Measurements from ENCODE around the gene TIAM2. TPM values are rescaled to one million over a fixed set of nuclear protein-coding genes. Genes with fewer than 3 reads are reported as not detected.

TIAM2 gene
- total and polyA plus RNA-seq, 2 experiments from 2014 or later, result 14.2 to 24.4 TPM

- TF ChIP-seq REST (IDR thresholded peaks at IDR 0.05; ENCODE audit: unreplicated experiment), result no peak
- DNase-seq (ENCODE audit: low spot score), result no peak
- Mint-ChIP-seq H3K4me3 (no peak overlapping the region), H3K9me3 (no peaks in the 10 kb centered on the region), H3K27ac (peak overlapping the region; percentile 25; the same call in 1 of the 2 replicates), H3K36me3 (ENCODE audit: low read depth) (peaks cover 2% of the 10 kb centered on the region; the same call in 1 of the 3 replicates), H3K27me3 (ENCODE audit: insufficient read depth, low read depth, poor library complexity) (peaks cover 9% of the 10 kb centered on the region), H3K4me1 (peaks cover 22% of the 10 kb centered on the region)
- Histone ChIP-seq H3K27ac (ENCODE audit: low read depth) (0 out of 2 replicates have a peak overlapping the region, but pooled peaks have one; percentile 59), H3K4me3 (no peak overlapping the region), H3K27me3 (ENCODE audit: insufficient read depth) (no peaks in the 10 kb centered on the region), H3K4me1 (ENCODE audit: insufficient read depth) (peaks cover 5% of the 10 kb centered on the region), H3K4me2 (no peak overlapping the region), H3K36me3 (ENCODE audit: insufficient read depth) (no peaks in the 10 kb centered on the region; the same call in 1 of the 2 replicates), H3K9me2 (ENCODE audit: insufficient read depth) (no peaks in the 10 kb centered on the region), H4K20me1 (replicated peaks; ENCODE audit: insufficient read depth) (peaks cover 2% of the 10 kb centered on the region; the same call in 1 of the 2 replicates), H3F3A (replicated peaks; ENCODE audit: low read depth) (peaks cover 17% of the 10 kb centered on the region; the same call in 1 of the 2 replicates), H2AFZ (no peak overlapping the region), H3K79me2 (replicated peaks; ENCODE audit: insufficient read depth) (peaks cover 4% of the 10 kb centered on the region; the same call in 1 of the 2 replicates)
- no peak for ATAC-seq
Measured at GRCh38 chr6:155026022-155026705, 31.0 kb downstream of the TIAM2 start.

GRCh38 chr6:155026706-155027045 is 31.6 kb downstream of the TIAM2 start:
- H3K4me3 ChIP-seq, result no peak overlapping the region
- peaks cover 9% of the 10 kb centered on the region for H3K27me3 Mint-ChIP-seq (ENCODE audit: insufficient read depth, low read depth, poor library complexity)
- H3K36me3 ChIP-seq (ENCODE audit: insufficient read depth), result no peaks in the 10 kb centered on the region; the same call in 1 of the 2 replicates
- ATAC-seq (no peak), DNase-seq (ENCODE audit: low spot score) (no peak)
- H3K27ac Mint-ChIP-seq, result no peak overlapping the region
- H3K36me3 Mint-ChIP-seq (ENCODE audit: low read depth), result peaks cover 2% of the 10 kb centered on the region; the same call in 1 of the 3 replicates
- H4K20me1 ChIP-seq (replicated peaks; ENCODE audit: insufficient read depth), result peaks cover 2% of the 10 kb centered on the region; the same call in 1 of the 2 replicates
- peaks cover 15% of the 10 kb centered on the region; the same call in 1 of the 2 replicates for H3F3A ChIP-seq (replicated peaks; ENCODE audit: low read depth)
- H3K27ac ChIP-seq (ENCODE audit: low read depth), result 0 out of 2 replicates have a peak overlapping the region, but pooled peaks have one; percentile 59
- H3K4me1 Mint-ChIP-seq, result peaks cover 22% of the 10 kb centered on the region
- H3K27me3 ChIP-seq (ENCODE audit: insufficient read depth), result no peaks in the 10 kb centered on the region
- H3K4me2 ChIP-seq, result no peak overlapping the region
- H2AFZ ChIP-seq, result no peak overlapping the region
- no peaks in the 10 kb centered on the region for H3K9me3 Mint-ChIP-seq
- H3K9me2 ChIP-seq (ENCODE audit: insufficient read depth), result no peaks in the 10 kb centered on the region
- H3K4me3 Mint-ChIP-seq, result no peak overlapping the region
- H3K4me1 ChIP-seq (ENCODE audit: insufficient read depth), result peaks cover 5% of the 10 kb centered on the region
- 0 out of 2 replicates have a peak, but pooled peaks cover 4% of the 10 kb centered on the region for H3K79me2 ChIP-seq (replicated peaks; ENCODE audit: insufficient read depth)
- TF ChIP-seq STAT1 (IDR thresholded peaks at IDR 0.05; ENCODE audit: unreplicated experiment) (no peak), NANOG (IDR thresholded peaks at IDR 0.05; ENCODE audit: borderline replicate concordance) (no peak), EZH2 (IDR thresholded peaks at IDR 0.05; ENCODE audit: low read depth, unreplicated experiment) (no peak), REST (IDR thresholded peaks at IDR 0.05; ENCODE audit: unreplicated experiment) (no peak), ZNF331 (CRISPR knock-in tag; IDR thresholded peaks at IDR 0.05; ENCODE audit: low read depth) (no peak), ZNF114 (CRISPR knock-in tag; IDR thresholded peaks at IDR 0.05) (no peak)
